Measurements from ENCODE around the gene MAPK11.

Gene MAPK11

GRCh38 chr22:50315289-50316113 is 45.3 kb upstream of the MAPK11 start:
- Histone ChIP-seq H3K4me3 (peak overlapping the region in 9 of 10 experiments; percentile 38 to 64 (median 59); a peak in 14 of 20 replicates), H3K4me1 (peaks cover 76 to 98% (median 95%) of the 10 kb centered on the region in 10 experiments), H3K4me2 (peak overlapping the region; percentile 96 to 100 (median 99)), H3K9me3 (replicated peaks in 1 of 11) (no peaks in the 10 kb centered on the region), H3K9ac (peak overlapping the region in 9 of 11 experiments; percentile 61 to 83 (median 73); a peak in 17 of 22 replicates), H3K36me3 (no peaks in the 10 kb centered on the region), H4K20me1 (peaks cover 0 to 40% (median 13%) of the 10 kb centered on the region in 11 experiments; a peak in 14 of 22 replicates), H3K27ac (peak overlapping the region in 9 of 11 experiments; percentile 24 to 91 (median 76); a peak in 17 of 22 replicates), H3K27me3 (peaks cover 0 to 47% (median 0%) of the 10 kb centered on the region in 11 experiments; a peak in 6 of 22 replicates)
- no peak for TF ChIP-seq Cebpa-rat (IDR thresholded peaks at IDR 0.05)

DNA sequence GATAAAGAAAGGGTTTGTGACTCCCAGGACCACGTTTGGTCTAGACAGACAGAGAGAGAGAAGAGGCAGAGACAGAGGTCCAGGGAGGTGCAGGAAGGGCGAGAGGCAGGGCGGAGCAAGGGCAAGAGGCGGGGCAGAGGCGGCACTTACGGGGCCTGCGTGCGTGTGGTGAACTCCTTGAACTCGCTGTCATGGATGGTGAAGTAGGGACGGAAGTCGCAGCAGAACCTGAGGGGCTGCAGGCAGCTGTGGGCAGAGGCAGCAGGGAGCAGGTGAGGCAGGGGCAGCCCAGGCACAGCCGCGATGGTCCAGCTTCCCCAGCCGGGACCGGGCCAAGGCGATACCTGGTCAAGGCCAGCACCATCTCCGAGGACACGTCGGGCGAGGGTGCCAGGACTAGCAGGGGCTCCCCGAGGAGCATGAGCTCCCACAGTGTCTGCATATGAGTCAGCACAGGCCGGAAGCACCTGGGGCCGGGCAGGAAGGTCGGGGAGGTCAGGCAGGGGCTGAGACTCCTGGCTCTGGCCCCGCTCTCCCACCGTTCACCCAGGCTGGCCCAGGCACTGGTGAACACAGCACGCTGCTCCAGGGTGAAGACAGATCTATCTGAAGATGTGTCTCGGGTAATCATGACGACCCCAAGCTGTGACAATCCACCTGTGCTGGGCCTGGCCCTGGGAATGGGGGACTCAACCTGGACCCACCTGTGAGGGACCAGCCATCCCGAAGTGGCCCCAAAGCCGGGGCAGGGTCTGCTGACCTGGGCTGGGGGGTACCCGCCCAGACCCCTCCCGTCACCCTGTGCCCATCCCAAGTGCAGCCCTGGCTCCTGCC is 44.5 kb upstream of the MAPK11 start:
- no peak for TF ChIP-seq Cebpa-rat (IDR thresholded peaks at IDR 0.05)
- peaks cover 0 to 40% (median 13%) of the 10 kb centered on the region in 11 experiments; a peak in 14 of 22 replicates for H4K20me1 ChIP-seq
- peaks cover 0 to 47% (median 0%) of the 10 kb centered on the region in 11 experiments; a peak in 6 of 22 replicates for H3K27me3 ChIP-seq
- H3K4me2 ChIP-seq: peak overlapping the region; percentile 96 to 100 (median 99)
- H3K27ac ChIP-seq: peak overlapping the region in 10 of 11 experiments; percentile 24 to 91 (median 73); a peak in 18 of 22 replicates
- peak overlapping the region; percentile 38 to 64 (median 58) for H3K4me3 ChIP-seq
- no peaks in the 10 kb centered on the region for H3K9me3 ChIP-seq (replicated peaks in 1 of 11)
- no peaks in the 10 kb centered on the region for H3K36me3 ChIP-seq
- peaks cover 83 to 98% (median 95%) of the 10 kb centered on the region in 10 experiments for H3K4me1 ChIP-seq
- H3K9ac ChIP-seq: peak overlapping the region; percentile 42 to 83 (median 69)

DNA sequence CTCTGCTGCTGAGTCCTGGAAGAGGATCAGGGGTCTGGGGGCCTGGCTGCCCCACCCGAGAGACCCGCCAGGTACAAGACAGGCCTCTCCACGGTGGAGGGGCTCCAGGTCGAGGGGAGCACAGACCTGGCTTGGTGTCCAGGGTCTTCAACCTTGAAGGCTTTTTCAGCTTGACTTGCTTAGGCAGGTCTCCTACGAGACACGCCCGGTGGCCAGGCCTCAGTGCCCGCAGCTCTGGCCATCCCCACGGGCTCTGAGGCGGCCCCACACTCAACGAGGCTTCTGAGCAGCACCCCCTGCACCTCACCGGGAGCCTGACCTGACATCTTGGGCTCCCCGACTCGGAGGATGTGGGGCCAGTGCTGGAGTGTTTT is 43.9 kb upstream of the MAPK11 start:
- Histone ChIP-seq H3K4me1 (peaks cover 83 to 98% (median 95%) of the 10 kb centered on the region in 10 experiments), H3K4me3 (peak overlapping the region; percentile 38 to 64 (median 58)), H3K9me3 (replicated peaks in 1 of 11) (no peaks in the 10 kb centered on the region), H3K27me3 (peaks cover 0 to 46% (median 0%) of the 10 kb centered on the region in 11 experiments; a peak in 6 of 22 replicates), H3K27ac (peak overlapping the region in 10 of 11 experiments; percentile 24 to 91 (median 73); a peak in 18 of 22 replicates), H4K20me1 (peaks cover 0 to 40% (median 13%) of the 10 kb centered on the region in 11 experiments; a peak in 14 of 22 replicates), H3K36me3 (no peaks in the 10 kb centered on the region), H3K4me2 (peak overlapping the region; percentile 96 to 100 (median 99)), H3K9ac (peak overlapping the region; percentile 42 to 83 (median 69); a peak in 21 of 22 replicates)
- no peak for TF ChIP-seq Cebpa-rat (IDR thresholded peaks at IDR 0.05)

- Histone ChIP-seq H3K4me3 (peak overlapping the region; percentile 38 to 64 (median 58)), H3K4me2 (peak overlapping the region; percentile 96 to 100 (median 99))
Measured at GRCh38 chr22:50313600-50313999, 43.4 kb upstream of the MAPK11 start.

GRCh38 chr22:50313021-50313420 is 42.8 kb upstream of the MAPK11 start:
- peaks cover 83 to 98% (median 95%) of the 10 kb centered on the region in 10 experiments for H3K4me1 ChIP-seq
- H3K9ac ChIP-seq: peak overlapping the region in 3 of 11 experiments; percentile 58 to 62 (median 61); a peak in 7 of 22 replicates
- no peak for TF ChIP-seq Cebpa-rat (IDR thresholded peaks at IDR 0.05)
- H3K4me3 ChIP-seq: 0 out of 20 replicates have a peak overlapping the region, but pooled peaks of 1 of the 10 experiments have one; percentile 40
- peak overlapping the region in 2 of 11 experiments; percentile 28 to 45; a peak in 2 of 22 replicates for H3K27ac ChIP-seq
- peak overlapping the region; percentile 53 to 100 (median 88) for H3K4me2 ChIP-seq
- peaks cover 0 to 38% (median 0%) of the 10 kb centered on the region in 11 experiments; a peak in 6 of 22 replicates for H3K27me3 ChIP-seq
- no peaks in the 10 kb centered on the region for H3K9me3 ChIP-seq (replicated peaks in 1 of 11)
- no peaks in the 10 kb centered on the region for H3K36me3 ChIP-seq
- H4K20me1 ChIP-seq: peaks cover 0 to 41% (median 13%) of the 10 kb centered on the region in 11 experiments; a peak in 14 of 22 replicates

More at GRCh38 chr22:50313600-50313999, 43.4 kb upstream of the MAPK11 start:
- Histone ChIP-seq H3K4me1 (peaks cover 83 to 98% (median 95%) of the 10 kb centered on the region in 10 experiments), H3K36me3 (no peaks in the 10 kb centered on the region), H3K9ac (peak overlapping the region in 10 of 11 experiments; percentile 58 to 83 (median 71); a peak in 19 of 22 replicates), H3K27me3 (peaks cover 0 to 41% (median 0%) of the 10 kb centered on the region in 11 experiments; a peak in 6 of 22 replicates), H3K9me3 (replicated peaks in 1 of 11) (no peaks in the 10 kb centered on the region), H4K20me1 (peaks cover 0 to 41% (median 13%) of the 10 kb centered on the region in 11 experiments; a peak in 14 of 22 replicates), H3K27ac (peak overlapping the region in 9 of 11 experiments; percentile 45 to 91 (median 76); a peak in 17 of 22 replicates)
- no peak for TF ChIP-seq Cebpa-rat (IDR thresholded peaks at IDR 0.05)

DNA sequence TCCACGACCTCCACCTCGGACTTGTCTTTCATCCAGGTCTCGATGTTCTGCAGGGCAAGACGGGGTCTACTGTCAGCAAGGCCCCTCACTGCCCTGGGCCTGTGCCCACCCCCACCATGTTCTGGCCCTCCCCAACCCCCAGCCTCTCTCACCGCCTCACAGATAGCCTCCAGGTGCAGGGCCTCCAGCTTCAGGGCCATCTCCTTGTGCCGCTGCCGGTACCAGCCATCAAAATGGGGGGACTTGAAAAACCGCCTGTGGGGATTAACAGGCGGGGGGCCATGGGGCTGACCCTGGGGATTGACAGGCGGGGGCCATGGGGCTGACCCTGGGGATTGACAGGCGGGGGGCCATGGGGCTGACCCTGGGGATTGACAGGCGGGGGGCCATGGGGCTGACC is 42.2 kb upstream of the MAPK11 start:
- Histone ChIP-seq H3K27me3 (peaks cover 0 to 32% (median 0%) of the 10 kb centered on the region in 11 experiments; a peak in 6 of 22 replicates), H3K27ac (no peak overlapping the region), H3K36me3 (no peaks in the 10 kb centered on the region), H3K9me3 (replicated peaks in 1 of 11) (no peaks in the 10 kb centered on the region), H3K4me1 (peaks cover 79 to 94% (median 92%) of the 10 kb centered on the region in 10 experiments), H3K4me3 (no peak overlapping the region), H3K4me2 (peak overlapping the region; percentile 36 to 100 (median 97); a peak in 21 of 22 replicates), H4K20me1 (peaks cover 0 to 41% (median 13%) of the 10 kb centered on the region in 11 experiments; a peak in 14 of 22 replicates), H3K9ac (peak overlapping the region in 2 of 11 experiments; percentile 27 to 40; a peak in 2 of 22 replicates)
- TF ChIP-seq Cebpa-rat (IDR thresholded peaks at IDR 0.05): no peak

DNA sequence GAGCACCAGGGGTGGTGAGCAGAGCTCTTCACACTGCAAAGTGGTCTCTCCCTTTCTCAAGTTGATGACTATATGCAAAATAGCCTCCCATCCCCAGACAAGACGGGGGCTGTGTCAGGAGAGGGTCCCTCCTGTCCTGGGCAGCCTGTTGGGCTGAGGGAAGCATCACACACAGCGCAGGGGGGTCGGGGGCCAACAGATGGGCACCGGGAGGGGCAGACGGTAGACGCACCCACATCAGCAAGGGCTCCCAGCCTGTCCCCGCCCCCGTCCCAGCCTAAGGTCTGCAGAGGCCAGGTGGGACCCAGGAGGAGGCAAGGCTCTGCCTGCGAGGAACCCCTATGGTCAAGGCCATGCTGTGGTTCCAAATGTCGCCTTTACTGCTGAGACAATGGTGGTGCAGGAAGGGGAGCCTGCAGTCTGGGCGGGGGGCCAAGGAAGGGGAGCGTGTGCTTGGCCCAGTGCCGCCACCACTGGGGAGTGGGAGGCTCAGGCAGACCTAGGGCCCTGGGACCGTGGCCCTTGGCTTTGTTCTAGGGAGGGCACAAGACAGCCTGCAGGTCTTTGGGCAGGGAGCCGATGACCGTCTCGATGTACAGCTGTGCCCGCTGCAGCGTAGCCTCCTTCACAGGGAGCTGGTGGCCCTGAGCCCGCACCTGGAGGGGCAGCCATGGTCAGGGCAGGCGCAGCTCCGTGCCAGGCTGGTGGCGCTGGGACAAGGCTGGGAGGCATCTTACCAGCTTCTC is 41.6 kb upstream of the MAPK11 start:
- no peak overlapping the region for H3K27ac ChIP-seq

More for the DNA sequence above, 41.6 kb upstream of the MAPK11 start:
- Histone ChIP-seq H3K9me3 (replicated peaks in 1 of 11) (no peaks in the 10 kb centered on the region), H4K20me1 (peaks cover 0 to 41% (median 13%) of the 10 kb centered on the region in 11 experiments; a peak in 14 of 22 replicates), H3K4me1 (peaks cover 76 to 90% (median 87%) of the 10 kb centered on the region in 10 experiments), H3K4me3 (no peak overlapping the region; a peak in 1 of 20 replicates), H3K36me3 (no peaks in the 10 kb centered on the region), H3K4me2 (peak overlapping the region; percentile 36 to 100 (median 97)), H3K9ac (peak overlapping the region in 4 of 11 experiments; percentile 26 to 40 (median 32); a peak in 6 of 22 replicates), H3K27me3 (peaks cover 0 to 32% (median 0%) of the 10 kb centered on the region in 11 experiments; a peak in 5 of 22 replicates)
- TF ChIP-seq Cebpa-rat (IDR thresholded peaks at IDR 0.05): no peak

Data from BLaER1 treated with 17β-estradiol and CSF1 and Interleukin-3, amounts not matched to agents 10 nM and 100 nM (cell line).